GM19025 (cell line): ENCODE results near the gene ADRA2A.

Experiments
- ATAC-seq: cut with Tn5 transposase; IDR thresholded peaks from one replicate; pipeline ENCODE4 v1.9.1; 2021; ENCODE audit warnings: mild to moderate bottlenecking, low read depth, moderate library complexity; ENCODE audit not compliant: unreplicated experiment

ADRA2A gene

DNA sequence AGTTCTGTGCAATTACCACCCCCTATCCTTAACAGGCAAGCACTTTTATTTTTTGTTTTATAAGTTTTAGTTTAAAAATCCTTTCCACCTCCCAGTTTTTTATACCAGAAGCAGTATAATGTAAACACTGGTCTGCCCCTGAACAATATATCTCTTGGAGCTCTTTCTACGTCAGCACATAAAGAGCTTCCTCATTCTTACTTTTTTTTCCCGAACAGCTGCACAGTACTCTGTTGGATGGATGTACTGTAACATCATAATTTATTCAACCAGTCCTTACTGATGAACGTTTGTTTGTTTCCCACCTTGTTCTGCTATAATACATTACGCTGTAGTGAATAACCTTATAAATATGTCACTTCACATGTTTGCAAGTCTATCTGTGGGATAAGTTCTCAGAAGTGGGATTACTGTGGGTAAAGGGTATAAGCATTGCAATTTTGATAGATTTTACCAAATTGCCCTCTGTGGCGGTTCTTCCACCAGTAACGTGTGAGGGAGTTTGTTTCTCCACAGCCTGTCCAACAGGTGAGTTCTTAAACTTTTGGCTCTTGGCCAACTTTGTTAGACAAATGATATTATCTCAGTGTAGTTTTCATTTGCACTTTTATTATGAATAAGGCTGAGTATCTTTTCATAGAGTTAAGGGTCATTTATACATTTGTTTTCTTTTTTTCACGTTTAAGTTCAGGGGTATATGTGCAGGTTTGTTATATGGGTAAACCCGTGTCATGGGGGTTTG lies 32.8 kb downstream of the ADRA2A start:
- no peak for ATAC-seq

DNA sequence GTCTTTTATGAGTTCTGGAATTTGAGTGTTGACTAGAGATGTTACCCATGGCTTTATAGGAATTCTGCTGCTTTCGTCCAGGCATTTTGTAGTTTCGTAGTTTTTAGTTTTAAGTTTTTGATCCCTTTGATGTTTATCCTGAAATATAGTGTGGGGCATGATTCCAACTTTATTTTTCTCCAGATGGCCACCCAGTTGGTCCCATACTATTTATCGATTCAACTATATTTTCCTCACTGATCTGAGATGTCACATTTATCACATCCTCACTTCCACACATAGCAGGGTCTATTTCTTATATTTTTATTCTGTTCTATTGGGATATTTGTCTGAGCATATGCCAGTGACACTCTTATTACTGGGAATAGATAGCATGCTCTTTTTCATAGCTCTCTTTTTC lies 33.9 kb downstream of the ADRA2A start:
- no peak for ATAC-seq

DNA sequence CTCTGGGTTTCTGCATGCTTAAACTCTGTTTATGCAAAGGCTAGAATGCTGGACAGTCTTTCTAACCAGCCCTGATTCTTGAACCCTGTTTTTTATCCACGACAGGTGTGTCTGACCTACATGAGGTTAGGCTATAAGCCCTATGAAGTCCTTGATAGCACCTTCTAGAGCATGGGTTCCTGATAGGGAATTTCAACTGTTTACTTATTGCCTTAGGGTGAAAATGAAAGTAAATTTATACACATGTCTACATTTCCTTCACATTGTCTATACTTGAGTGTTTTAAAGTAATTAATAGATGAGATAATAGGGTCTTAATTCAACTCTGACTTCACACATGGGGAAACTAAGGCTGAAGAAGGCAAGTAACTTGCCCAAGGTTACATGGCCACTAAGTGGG lies 35.5 kb downstream of the ADRA2A start:
- no peak for ATAC-seq

DNA sequence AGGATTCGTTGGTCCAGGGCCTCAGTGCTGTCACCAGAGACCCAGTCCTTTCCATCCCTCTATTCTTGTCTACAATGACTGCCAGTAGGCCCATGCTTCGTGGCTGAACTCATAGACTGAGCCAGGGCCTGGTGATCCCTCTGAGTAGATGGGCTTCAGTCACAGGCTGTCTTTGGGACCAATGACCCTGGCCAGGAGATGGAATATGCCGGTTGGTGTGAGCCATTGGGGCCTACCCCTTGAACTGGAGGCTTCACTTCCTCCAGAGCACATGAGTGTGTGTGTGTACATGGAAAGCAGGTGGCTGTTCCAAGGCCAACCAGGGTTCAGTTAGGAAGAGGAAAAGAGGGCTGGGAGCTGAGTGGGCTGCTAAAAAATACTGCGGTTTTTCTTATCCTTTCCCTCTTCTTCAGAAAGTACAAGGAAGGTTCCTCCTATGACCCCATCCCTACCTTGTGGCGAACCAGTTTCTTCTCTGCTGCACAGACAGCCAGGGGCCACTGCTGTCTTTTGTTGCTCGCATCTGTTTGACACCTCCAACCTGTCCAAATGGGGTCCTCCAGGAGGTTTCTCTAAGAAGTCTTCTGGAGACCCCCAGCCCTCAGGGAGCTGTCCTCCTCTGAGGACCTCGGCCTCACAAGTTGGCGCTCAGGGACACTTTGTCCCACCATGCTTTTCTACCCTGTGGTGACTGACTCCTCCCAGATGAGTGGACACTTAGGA lies 36.6 kb downstream of the ADRA2A start:
- ATAC-seq, result no peak

DNA sequence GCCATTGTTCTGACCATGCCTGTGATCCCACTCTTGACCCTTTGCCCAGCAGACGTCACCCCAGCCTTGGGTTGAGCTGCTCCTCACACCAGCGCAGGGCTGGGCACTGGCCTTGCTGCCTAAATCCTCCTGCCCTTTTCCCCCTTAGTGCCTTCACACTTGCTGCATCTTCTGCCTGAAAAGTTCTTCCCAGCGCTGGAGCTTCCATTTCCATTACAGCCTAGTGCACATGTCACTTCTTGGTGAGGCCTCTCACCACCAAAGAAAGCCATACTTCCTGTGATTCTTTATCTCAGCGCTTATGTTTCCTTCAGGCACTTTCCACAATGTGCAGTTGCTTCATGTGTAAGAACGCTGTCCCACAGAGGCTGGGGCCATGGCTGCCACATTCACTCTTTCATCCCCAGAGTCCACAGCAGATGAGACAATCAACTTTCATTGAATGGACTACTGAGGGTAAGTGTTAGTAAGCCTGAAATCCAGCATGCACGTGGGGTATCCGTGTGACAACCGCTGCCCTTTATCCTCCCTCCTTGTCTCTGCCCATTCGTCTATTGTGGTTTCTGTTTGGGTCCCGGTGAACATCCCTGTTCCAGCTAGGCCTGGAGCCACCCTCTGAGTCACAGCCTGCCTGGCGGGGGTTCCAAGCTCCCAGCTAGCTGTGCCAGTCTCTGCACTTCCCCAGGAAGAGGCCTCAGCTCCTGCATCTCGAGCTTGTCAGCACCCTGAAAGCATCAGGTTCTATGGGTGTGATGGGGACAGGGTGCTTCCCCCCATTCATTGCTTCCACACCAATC lies 37.3 kb downstream of the ADRA2A start:
- no peak for ATAC-seq

DNA sequence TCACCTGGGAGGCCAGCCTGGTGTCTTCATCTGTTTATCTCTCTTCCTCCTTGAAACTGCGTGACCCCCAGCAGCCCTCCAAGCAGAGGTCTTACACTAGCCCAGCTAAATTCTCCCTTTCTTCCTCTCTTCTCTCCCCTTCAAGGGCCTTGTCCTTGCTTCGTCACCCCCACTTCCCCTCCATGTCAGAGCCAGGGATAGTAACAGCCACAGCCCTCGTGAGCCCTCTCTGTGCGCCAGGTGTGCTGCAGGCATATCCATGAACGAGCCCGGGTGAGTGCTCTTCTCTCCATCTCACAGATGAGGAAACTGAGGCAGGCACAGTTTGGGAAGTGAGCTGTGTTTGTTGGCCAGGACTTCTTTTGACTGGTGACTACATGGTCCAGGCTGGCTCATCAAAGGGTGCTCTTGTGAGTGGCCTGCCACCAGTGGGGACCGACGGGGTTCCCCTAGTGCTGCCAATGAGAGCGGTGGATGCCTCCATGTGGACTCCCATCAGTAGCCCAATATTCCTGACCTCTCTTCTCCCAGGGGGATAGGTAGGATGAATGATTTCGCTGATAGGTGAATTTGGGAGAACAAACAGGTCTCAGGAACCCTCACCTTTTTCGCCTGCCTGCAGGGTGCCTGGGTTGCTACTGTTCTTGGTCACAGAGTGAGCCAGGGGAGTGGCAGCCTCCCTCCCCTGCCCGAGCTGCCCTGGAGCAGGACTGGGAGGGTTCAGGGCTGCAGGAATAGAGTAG lies 38.1 kb downstream of the ADRA2A start:
- no peak for ATAC-seq

DNA sequence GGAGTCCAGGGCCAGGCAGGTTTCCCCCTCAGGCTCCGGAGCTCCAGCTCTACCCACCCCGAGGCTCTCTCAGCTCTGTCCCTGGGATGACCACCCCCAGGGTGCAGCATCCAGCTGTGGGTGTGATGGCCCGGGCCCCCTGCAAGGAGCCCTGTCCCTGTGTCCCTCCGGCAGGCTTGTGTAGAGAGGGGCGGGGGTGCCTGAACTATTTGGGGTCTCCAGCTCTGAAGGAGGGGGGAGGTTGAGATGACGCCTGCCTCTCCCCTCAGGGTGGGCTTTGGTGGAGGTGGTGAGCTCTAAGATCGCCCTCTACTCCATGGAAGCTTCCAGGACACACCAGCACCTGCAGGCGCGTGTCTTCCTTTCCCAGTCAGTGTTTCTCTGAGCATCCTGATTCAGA lies 39.4 kb downstream of the ADRA2A start:
- no peak for ATAC-seq

DNA sequence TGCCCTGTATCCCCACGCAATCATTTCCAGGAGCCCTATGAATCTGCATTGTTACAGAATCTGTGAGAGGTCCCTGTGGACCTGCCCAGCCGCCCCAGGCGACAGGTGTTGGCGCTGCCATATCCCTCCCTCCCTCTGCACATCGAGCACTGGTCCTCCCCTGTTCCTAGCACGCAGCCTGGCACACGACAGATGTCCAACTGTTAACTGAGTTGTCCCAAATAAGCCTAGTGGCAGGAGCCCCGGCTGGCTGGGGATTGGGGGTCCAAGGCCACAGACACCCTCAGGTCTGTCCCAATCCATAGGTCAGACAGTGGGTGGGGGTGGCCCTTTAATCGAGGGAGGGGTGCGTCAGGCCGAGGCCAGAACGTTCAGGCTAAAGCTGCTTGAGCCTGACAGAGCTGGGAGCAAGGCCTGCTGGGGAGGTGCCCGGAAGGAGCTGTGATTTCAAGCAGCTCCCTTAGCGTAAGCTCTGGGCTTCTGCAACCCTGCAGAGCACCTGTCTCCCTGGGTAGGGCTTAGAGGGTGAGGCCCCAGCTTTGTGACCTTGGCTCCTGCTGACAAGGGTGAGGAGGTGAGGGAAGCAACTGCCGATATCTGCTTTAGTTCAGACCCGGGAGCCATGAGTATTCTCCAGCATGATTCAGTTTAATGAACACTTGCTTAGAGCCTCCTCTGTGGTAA lies 40.1 kb downstream of the ADRA2A start:
- no peak for ATAC-seq

DNA sequence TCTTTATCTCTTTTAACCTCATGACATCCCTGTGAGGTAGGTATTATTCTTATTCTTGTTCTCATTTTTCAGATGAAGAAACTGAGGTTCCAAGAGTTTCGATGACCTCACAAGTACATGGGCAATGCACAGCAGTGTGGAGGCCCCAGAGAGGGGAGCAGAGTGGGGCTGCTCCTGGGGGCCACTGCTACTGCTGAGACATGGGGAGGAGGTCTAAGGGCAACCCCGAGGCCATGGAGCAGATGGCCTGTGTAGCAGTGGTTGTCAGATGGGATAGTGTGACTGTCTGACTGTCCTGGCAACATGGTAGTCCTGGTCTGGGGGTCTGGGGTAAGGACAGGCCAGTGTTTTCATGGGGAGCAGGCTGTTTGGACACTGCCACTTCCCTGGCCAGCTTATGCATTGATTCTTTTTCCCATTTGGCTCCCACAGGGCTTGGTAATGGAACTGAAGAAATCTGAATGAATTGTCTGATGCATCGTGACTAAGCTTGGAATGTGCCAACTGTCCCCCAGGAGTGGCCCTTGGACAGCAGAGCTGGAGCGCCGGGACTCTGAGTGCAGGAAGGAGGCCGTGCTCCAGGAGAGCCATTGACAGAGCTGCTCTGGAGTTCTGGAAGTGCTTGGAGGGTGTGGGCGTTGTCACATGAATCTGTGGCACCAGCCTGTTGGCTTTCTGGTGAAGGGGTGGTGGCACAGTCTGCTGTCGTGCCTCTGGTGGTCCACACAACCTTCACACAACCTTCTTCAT lies 40.9 kb downstream of the ADRA2A start:
- ATAC-seq, result no peak

DNA sequence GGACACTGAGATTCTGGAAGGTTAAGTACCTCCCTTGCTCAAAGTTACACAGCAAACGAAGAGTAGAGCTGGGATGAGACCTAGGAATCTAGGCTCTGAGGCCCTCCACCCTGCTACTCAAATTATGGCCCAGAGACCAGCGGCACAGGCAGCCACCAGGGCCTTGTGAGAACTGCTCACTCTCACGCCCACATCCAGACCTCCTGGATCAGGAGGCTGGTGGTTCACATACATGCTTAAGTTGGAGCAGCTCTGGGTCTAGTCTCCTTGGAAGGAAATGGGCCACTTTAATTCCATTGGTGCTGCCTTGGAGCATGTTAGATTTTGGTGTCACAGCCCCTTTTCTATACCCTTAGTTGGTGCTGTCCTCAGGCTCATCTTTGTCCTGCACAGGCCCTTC lies 41.9 kb downstream of the ADRA2A start:
- no peak for ATAC-seq

DNA sequence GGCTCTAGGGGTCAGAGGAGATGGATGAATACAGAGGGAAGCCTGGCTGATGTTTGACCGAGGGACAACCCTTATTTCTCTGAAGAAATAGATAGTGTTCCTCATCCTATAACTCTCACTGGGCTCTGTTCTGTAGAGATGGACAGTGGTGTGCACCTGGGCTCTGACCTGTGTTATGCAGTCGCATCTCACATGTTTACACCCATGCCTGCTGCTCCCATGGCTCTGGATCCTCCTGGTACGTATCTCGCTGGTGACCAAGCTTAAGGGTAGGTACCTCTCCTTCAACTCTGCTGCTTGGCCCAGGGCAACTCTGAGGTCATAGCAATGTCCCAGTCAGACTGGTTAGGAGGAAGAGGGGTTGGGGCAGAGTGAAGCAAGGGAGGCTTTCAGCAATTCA lies 42.8 kb downstream of the ADRA2A start:
- no peak for ATAC-seq

DNA sequence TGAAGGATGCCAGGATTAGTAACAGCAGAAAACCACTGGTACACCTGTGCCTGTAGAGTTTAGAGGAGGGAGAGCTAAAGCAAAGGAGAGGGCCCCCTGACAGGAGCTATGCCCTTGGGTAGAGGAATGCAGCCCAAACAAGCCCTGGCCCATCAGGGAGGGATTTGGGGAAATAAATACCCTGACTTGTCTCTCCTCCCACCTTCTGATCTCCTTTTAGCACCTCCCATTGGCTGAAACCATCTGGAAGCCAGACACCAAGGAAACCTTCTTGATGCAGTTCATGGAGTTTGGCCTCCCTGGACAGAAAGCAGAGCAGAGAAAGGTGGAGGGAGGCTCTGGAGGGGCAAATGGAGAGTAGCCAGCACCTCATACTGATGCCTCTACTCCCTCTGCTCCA lies 45.3 kb downstream of the ADRA2A start:
- no peak for ATAC-seq

DNA sequence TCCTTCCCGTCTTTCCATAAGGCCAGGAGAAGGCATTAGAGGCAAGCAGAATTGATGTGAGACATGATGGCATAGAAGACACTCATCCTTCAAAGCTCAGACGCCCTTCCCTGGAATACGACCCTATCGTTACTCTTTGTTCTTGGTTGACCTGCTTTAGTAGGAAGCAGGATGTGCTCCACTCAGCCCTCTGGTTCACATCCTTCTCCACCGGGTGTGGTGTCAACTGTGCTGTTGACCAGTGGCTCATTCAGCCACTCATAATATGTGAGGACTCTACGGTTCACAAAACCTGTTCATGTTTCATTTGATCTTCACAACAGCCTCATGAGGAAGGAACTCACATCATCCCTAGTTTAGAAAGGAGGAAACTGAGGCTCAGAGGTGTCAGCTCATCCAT lies 47.1 kb downstream of the ADRA2A start:
- ATAC-seq, result no peak

DNA sequence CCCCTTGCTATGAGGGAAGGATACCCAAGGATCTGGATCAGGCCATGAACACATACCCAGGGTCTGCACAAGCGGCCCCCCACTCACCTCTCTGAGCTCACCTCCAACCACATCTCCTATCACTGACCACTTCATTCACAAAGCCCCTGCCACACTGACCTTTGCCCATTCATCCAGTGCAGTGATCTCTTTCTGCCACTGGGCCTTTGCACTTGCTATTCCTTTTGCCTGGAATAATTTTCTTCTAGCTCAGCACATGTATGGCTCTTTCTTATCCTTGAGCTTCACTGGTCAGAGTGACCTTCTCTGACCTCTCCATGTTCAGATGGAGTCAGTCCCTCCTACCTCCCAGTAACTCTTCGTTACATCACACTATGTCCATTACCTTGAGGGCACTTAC lies 48.3 kb downstream of the ADRA2A start:
- no peak for ATAC-seq

DNA sequence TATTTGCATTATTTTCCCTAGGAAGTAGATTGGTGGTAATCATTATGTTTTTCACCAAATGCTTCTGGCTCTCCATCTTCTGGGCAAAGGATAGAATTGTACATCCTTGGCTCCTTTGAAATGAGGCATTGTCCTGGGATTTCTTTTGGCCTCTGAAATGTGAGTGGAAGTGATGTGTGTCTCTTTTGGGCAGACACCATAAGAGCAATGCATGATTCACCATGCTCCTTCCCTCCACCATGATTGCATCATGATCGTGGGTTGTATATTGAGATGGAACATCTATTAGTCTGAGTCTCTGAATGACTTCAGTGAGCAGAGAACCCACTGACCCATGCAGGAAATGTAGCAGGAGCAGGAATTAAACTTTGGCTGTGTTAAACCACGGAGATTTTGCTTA lies 49.2 kb downstream of the ADRA2A start:
- no peak for ATAC-seq

DNA sequence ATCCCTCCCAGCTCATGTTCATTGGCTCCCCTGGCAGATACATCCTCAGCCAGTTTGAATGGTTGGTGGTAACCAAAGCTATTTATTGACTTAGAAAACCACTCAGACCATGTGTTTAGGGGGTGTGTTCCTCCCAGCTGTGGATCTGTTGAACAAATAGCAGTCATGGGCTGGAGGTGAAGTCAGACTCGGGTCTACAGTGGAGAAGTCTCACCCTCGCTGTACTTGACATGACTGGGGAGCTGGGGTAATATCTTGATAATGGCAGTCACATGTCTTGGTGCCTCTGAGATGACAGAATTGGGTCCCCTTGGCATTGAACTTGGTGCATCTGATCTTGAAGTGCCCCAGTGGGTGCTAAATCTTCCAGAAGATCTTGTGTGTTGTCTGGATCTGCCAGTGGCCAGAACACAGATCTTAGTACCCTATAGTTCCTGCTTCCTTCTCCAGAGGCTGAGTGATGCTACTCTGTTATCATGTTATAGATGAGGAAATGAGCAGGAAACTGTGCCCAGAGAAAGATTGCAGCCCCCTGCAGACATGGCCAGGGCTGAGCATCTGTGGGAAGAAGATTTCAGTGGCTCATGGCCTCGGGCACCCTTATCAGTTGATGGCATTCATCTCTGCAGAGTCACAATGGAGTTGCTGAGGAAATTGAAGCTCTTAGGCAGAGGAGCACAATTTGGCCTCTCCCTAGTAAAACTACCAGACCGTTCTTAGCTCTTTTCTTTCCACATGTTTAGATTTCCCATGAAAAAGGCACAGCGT lies 50.4 kb downstream of the ADRA2A start:
- no peak for ATAC-seq

DNA sequence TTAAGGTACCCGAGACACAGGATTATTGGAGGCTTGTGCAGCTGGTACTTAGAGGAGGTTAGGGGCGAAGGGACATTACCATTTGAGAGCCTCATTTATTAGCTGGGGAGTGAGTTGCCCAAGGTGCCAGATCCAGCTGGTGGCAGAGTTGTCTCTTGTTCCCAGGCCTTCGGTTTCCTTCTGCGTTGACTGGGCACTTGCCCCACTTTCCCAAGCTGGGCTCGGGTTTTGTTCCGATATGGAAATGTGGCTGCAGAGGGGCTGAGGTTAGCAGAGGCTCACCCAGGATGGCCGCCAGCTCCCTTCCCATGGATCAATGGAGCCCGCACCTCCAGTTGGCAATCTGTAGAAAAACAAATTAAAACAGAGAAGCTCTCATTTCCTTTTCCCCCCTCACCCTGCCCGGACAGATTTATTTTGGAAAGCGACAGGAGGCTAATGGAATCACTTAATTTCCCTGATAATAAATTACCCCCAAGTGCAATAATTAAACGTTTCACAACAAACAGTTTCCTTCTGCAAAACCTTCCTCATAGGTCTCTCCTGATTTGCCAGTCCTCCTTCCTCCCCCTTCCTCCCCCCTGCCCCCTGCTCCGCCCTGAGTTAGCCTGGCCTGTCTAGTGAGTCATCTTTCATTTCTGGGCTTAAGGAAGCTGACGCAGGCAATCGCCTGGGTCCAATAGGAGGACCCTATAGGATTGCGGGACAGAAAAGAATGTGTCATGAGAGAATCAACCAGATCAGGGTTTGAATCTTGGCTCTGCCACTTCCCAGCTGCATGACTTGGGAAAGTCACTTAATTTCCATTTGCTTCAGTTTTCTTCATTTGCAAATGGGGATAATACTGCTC lies 51.7 kb downstream of the ADRA2A start:
- no peak for ATAC-seq

DNA sequence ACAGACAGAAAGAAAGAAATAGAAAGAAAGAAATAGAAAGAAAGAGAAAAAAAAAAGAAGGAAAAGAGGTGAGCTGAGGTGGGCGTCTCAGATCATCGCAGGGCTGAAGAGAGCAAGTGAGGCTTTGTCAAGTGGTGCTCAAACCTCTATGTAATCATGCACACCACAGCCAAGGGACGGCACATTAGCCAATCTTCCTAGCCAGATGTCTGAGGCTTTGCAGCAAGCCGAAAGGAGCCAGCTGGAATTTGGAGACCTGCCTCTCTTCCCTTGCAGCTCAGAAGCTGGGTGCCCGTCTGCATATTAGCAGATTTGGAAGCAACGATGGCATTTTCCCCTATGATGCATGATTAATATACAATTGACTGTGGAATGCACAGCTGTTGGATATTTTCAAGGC lies 52.5 kb downstream of the ADRA2A start:
- ATAC-seq, result no peak
